ENCODE data around the gene NCDN.

Gene NCDN

GRCh38 chr1:35600593-35600992 lies 43.0 kb downstream of the NCDN start:
- TF ChIP-seq CTCF (IDR thresholded peaks at IDR 0.05): no peak

GRCh38 chr1:35603468-35603867 lies 45.9 kb downstream of the NCDN start:
- TF ChIP-seq CTCF (IDR thresholded peaks at IDR 0.05): no peak

GRCh38 chr1:35603941-35604340 lies 46.3 kb downstream of the NCDN start:
- no peak for TF ChIP-seq CTCF (IDR thresholded peaks at IDR 0.05)

- no peak for TF ChIP-seq CTCF (IDR thresholded peaks at IDR 0.05)
Measured at GRCh38 chr1:35605071-35605866, 47.7 kb downstream of the NCDN start.

GRCh38 chr1:35605867-35606182 lies 48.2 kb downstream of the NCDN start:
- TF ChIP-seq CTCF (IDR thresholded peaks at IDR 0.05): no peak

GRCh38 chr1:35611655-35612054 lies 54.1 kb downstream of the NCDN start:
- no peak for TF ChIP-seq CTCF (IDR thresholded peaks at IDR 0.05)

GRCh38 chr1:35615440-35615839 lies 57.8 kb downstream of the NCDN start:
- TF ChIP-seq CTCF (IDR thresholded peaks at IDR 0.05): no peak

All from LNCAP (cell line).